ENCODE results near the gene ARHGAP24. TPM values are rescaled to one million over a fixed set of nuclear protein-coding genes. Genes with fewer than 3 reads are reported as not detected.

Gene ARHGAP24
- total and polyA plus RNA-seq, 2 experiments from 2014 or later: 0.21 to 0.36 TPM

DNA sequence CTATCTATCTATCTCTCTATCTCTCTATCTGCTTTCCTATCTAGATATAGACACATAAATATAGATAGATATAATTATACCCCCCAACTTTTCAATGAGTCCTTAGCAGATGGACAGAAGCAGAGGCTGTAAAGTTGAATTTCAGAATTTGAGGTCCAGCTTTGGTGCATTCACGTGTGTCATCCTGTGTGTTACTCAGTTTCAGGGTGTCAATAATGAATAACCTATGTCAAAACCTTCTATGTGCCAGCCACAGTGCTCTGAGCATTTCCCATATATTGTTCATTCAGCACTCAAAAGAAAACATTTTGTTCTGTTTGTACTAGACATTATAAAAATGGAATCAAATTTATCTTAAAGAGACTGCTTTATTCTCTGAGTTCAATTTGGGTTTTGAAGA, 310.0 kb downstream of the ARHGAP24 start (continued):
- TF ChIP-seq, protein P1, sequence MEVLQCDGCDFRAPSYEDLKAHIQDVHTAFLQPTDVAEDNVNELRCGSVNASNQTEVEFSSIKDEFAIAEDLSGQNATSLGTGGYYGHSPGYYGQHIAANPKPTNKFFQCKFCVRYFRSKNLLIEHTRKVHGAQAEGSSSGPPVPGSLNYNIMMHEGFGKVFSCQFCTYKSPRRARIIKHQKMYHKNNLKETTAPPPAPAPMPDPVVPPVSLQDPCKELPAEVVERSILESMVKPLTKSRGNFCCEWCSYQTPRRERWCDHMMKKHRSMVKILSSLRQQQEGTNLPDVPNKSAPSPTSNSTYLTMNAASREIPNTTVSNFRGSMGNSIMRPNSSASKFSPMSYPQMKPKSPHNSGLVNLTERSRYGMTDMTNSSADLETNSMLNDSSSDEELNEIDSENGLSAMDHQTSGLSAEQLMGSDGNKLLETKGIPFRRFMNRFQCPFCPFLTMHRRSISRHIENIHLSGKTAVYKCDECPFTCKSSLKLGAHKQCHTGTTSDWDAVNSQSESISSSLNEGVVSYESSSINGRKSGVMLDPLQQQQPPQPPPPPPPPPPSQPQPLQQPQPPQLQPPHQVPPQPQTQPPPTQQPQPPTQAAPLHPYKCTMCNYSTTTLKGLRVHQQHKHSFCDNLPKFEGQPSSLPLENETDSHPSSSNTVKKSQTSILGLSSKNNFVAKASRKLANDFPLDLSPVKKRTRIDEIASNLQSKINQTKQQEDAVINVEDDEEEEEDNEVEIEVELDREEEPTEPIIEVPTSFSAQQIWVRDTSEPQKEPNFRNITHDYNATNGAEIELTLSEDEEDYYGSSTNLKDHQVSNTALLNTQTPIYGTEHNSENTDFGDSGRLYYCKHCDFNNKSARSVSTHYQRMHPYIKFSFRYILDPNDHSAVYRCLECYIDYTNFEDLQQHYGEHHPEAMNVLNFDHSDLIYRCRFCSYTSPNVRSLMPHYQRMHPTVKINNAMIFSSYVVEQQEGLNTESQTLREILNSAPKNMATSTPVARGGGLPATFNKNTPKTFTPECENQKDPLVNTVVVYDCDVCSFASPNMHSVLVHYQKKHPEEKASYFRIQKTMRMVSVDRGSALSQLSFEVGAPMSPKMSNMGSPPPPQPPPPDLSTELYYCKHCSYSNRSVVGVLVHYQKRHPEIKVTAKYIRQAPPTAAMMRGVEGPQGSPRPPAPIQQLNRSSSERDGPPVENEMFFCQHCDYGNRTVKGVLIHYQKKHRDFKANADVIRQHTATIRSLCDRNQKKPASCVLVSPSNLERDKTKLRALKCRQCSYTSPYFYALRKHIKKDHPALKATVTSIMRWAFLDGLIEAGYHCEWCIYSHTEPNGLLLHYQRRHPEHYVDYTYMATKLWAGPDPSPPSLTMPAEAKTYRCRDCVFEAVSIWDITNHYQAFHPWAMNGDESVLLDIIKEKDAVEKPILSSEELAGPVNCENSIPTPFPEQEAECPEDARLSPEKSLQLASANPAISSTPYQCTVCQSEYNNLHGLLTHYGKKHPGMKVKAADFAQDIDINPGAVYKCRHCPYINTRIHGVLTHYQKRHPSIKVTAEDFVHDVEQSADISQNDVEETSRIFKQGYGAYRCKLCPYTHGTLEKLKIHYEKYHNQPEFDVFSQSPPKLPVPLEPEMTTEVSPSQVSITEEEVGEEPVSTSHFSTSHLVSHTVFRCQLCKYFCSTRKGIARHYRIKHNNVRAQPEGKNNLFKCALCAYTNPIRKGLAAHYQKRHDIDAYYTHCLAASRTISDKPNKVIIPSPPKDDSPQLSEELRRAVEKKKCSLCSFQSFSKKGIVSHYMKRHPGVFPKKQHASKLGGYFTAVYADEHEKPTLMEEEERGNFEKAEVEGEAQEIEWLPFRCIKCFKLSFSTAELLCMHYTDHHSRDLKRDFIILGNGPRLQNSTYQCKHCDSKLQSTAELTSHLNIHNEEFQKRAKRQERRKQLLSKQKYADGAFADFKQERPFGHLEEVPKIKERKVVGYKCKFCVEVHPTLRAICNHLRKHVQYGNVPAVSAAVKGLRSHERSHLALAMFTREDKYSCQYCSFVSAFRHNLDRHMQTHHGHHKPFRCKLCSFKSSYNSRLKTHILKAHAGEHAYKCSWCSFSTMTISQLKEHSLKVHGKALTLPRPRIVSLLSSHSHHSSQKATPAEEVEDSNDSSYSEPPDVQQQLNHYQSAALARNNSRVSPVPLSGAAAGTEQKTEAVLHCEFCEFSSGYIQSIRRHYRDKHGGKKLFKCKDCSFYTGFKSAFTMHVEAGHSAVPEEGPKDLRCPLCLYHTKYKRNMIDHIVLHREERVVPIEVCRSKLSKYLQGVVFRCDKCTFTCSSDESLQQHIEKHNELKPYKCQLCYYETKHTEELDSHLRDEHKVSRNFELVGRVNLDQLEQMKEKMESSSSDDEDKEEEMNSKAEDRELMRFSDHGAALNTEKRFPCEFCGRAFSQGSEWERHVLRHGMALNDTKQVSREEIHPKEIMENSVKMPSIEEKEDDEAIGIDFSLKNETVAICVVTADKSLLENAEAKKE (CRISPR knock-in tag; IDR thresholded peaks at IDR 0.05): no peak
- TF ChIP-seq POLR2AphosphoS5 (IDR thresholded peaks at IDR 0.05; ENCODE audit: low read depth) (no peak), EZH2 (IDR thresholded peaks at IDR 0.05; ENCODE audit: low read depth, unreplicated experiment) (no peak), STAT1 (IDR thresholded peaks at IDR 0.05; ENCODE audit: unreplicated experiment) (no peak), JUNB (IDR thresholded peaks at IDR 0.05; ENCODE audit: unreplicated experiment) (no peak), EZH2phosphoT487 (IDR thresholded peaks at IDR 0.05; ENCODE audit: unreplicated experiment) (no peak)

GRCh38 chr4:85787133-85787532, 312.2 kb downstream of the ARHGAP24 start:
- Mint-ChIP-seq H3K27me3 (ENCODE audit: insufficient read depth, low read depth, poor library complexity) (no peaks in the 10 kb centered on the region), H3K4me1 (0 out of 3 replicates have a peak, but pooled peaks cover 5% of the 10 kb centered on the region), H3K27ac (no peak overlapping the region), H3K4me3 (no peak overlapping the region), H3K36me3 (ENCODE audit: low read depth) (no peaks in the 10 kb centered on the region), H3K9me3 (no peaks in the 10 kb centered on the region)
- Histone ChIP-seq H3K4me1 (ENCODE audit: insufficient read depth) (no peaks in the 10 kb centered on the region), H3K27me3 (ENCODE audit: insufficient read depth) (no peaks in the 10 kb centered on the region), H3K79me2 (replicated peaks; ENCODE audit: insufficient read depth) (no peaks in the 10 kb centered on the region), H4K20me1 (replicated peaks; ENCODE audit: insufficient read depth) (no peaks in the 10 kb centered on the region), H3K4me3 (no peak overlapping the region), H3K9me2 (ENCODE audit: insufficient read depth) (no peaks in the 10 kb centered on the region), H3K4me2 (no peak overlapping the region), H3K36me3 (ENCODE audit: insufficient read depth) (no peaks in the 10 kb centered on the region), H3F3A (replicated peaks; ENCODE audit: low read depth) (no peaks in the 10 kb centered on the region), H3K27ac (ENCODE audit: low read depth) (no peak overlapping the region), H2AFZ (no peak overlapping the region; the same call in 1 of the 2 replicates)
- DNase-seq (ENCODE audit: low spot score): no peak
- TF ChIP-seq, protein P2, sequence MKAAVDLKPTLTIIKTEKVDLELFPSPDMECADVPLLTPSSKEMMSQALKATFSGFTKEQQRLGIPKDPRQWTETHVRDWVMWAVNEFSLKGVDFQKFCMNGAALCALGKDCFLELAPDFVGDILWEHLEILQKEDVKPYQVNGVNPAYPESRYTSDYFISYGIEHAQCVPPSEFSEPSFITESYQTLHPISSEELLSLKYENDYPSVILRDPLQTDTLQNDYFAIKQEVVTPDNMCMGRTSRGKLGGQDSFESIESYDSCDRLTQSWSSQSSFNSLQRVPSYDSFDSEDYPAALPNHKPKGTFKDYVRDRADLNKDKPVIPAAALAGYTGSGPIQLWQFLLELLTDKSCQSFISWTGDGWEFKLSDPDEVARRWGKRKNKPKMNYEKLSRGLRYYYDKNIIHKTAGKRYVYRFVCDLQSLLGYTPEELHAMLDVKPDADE (IDR thresholded peaks at IDR 0.05): no peak
- no peak for TF ChIP-seq ZNF114 (CRISPR knock-in tag; IDR thresholded peaks at IDR 0.05)
- TF ChIP-seq, protein P3, sequence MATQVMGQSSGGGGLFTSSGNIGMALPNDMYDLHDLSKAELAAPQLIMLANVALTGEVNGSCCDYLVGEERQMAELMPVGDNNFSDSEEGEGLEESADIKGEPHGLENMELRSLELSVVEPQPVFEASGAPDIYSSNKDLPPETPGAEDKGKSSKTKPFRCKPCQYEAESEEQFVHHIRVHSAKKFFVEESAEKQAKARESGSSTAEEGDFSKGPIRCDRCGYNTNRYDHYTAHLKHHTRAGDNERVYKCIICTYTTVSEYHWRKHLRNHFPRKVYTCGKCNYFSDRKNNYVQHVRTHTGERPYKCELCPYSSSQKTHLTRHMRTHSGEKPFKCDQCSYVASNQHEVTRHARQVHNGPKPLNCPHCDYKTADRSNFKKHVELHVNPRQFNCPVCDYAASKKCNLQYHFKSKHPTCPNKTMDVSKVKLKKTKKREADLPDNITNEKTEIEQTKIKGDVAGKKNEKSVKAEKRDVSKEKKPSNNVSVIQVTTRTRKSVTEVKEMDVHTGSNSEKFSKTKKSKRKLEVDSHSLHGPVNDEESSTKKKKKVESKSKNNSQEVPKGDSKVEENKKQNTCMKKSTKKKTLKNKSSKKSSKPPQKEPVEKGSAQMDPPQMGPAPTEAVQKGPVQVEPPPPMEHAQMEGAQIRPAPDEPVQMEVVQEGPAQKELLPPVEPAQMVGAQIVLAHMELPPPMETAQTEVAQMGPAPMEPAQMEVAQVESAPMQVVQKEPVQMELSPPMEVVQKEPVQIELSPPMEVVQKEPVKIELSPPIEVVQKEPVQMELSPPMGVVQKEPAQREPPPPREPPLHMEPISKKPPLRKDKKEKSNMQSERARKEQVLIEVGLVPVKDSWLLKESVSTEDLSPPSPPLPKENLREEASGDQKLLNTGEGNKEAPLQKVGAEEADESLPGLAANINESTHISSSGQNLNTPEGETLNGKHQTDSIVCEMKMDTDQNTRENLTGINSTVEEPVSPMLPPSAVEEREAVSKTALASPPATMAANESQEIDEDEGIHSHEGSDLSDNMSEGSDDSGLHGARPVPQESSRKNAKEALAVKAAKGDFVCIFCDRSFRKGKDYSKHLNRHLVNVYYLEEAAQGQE (IDR thresholded peaks at IDR 0.05; ENCODE audit: unreplicated experiment): no peak
- no peak for TF ChIP-seq EZH2phosphoT487 (IDR thresholded peaks at IDR 0.05; ENCODE audit: unreplicated experiment)
- TF ChIP-seq CREB1 (CRISPR knock-in tag; IDR thresholded peaks at IDR 0.05; ENCODE audit: low read depth): no peak
- no peak for TF ChIP-seq EZH2 (IDR thresholded peaks at IDR 0.05; ENCODE audit: low read depth, unreplicated experiment)
- TF ChIP-seq STAT1 (IDR thresholded peaks at IDR 0.05; ENCODE audit: unreplicated experiment): no peak
- TF ChIP-seq POLR2AphosphoS5 (IDR thresholded peaks at IDR 0.05; ENCODE audit: low read depth): no peak
- TF ChIP-seq ZNF331 (CRISPR knock-in tag; IDR thresholded peaks at IDR 0.05; ENCODE audit: low read depth): no peak
- no peak for TF ChIP-seq CTCF (conservative IDR thresholded peaks at IDR 0.05; ENCODE audit: low read depth in 2 of 2)
- TF ChIP-seq JUNB (IDR thresholded peaks at IDR 0.05; ENCODE audit: unreplicated experiment): no peak
- no peak for ATAC-seq
